H9 (cell line): Measurements from ENCODE around the gene DDX20. TPM values are rescaled to one million over a fixed set of nuclear protein-coding genes. Genes with fewer than 3 reads are reported as not detected.

ENCODE experiments used
- DNase-seq: peaks from one replicate; pipeline ENCODE4 v3.0.0-alpha.2; 2017
- H2AFZ ChIP-seq: one replicate; pipeline ENCODE4 v1.6.1; 2013; ENCODE audit warnings: mild to moderate bottlenecking, low read length, control low read depth, moderate library complexity
- H2AK5ac ChIP-seq: 2 replicates; pipeline ENCODE4 v1.6.1; 2013; ENCODE audit warnings: low read length, control low read depth, mixed read lengths; ENCODE audit not compliant: insufficient read length
- H2BK120ac ChIP-seq: one replicate; pipeline ENCODE4 v1.6.1; 2013; ENCODE audit warnings: low read depth, mild to moderate bottlenecking, low read length, control low read depth, inconsistent platforms; ENCODE audit not compliant: poor library complexity, severe bottlenecking
- H2BK12ac ChIP-seq: 2 replicates; pipeline ENCODE4 v1.6.1; 2013; ENCODE audit warnings: low read length, control low read depth, mixed read lengths, low read depth; ENCODE audit not compliant: insufficient read length
- H2BK15ac ChIP-seq: 2 replicates; pipeline ENCODE4 v1.6.1; 2013; ENCODE audit warnings: low read depth, low read length, control low read depth
- H2BK20ac ChIP-seq: one replicate; pipeline ENCODE4 v1.6.1; 2013; ENCODE audit warnings: low read depth, mild to moderate bottlenecking, low read length, control low read depth, inconsistent platforms; ENCODE audit not compliant: poor library complexity, severe bottlenecking
- H2BK5ac ChIP-seq: 2 replicates; pipeline ENCODE4 v1.6.1; 2013; ENCODE audit warnings: low read length, control low read depth, mixed read lengths; ENCODE audit not compliant: insufficient read length
- H3K14ac ChIP-seq: 2 replicates; pipeline ENCODE4 v1.6.1; 2013; ENCODE audit warnings: low read length, control low read depth; ENCODE audit not compliant: insufficient read depth
- H3K18ac ChIP-seq: 2 replicates; pipeline ENCODE4 v1.6.1; 2013; ENCODE audit warnings: low read depth, mild to moderate bottlenecking, mixed read lengths, low read length, control low read depth; ENCODE audit not compliant: insufficient read length
- H3K23ac ChIP-seq: 2 replicates; pipeline ENCODE4 v1.6.1; 2013; ENCODE audit warnings: low read length, control low read depth, mixed read lengths, low read depth; ENCODE audit not compliant: insufficient read length
- H3K23me2 ChIP-seq: 2 replicates; pipeline ENCODE4 v1.6.1; 2013; ENCODE audit warnings: low read depth, mild to moderate bottlenecking, mixed read lengths, low read length, control low read depth; ENCODE audit not compliant: insufficient read length, poor library complexity, severe bottlenecking
- H3K27ac ChIP-seq: 2 replicates; pipeline ENCODE4 v1.5.1; 2013; ENCODE audit warnings: low read length, control low read depth, mixed read lengths, low read depth; ENCODE audit not compliant: insufficient read length
- H3K27me3 ChIP-seq: 2 replicates; pipeline ENCODE4 v1.6.1; 2013; ENCODE audit warnings: low read length, control low read depth, inconsistent platforms; ENCODE audit not compliant: insufficient read depth
- H3K4ac ChIP-seq: 2 replicates; pipeline ENCODE4 v1.6.1; 2013; ENCODE audit warnings: low read depth, mild to moderate bottlenecking, control low read depth, inconsistent platforms, low read length, moderate library complexity
- H3K4me1 ChIP-seq: 2 replicates; pipeline ENCODE4 v1.6.1; 2013; ENCODE audit warnings: low read length, control low read depth, inconsistent platforms; ENCODE audit not compliant: insufficient read depth
- H3K4me2 ChIP-seq: 2 replicates; pipeline ENCODE4 v1.6.1; 2013; ENCODE audit warnings: low read length, control low read depth, mixed read lengths; ENCODE audit not compliant: insufficient read length, insufficient read depth
- H3K56ac ChIP-seq: 2 replicates; pipeline ENCODE4 v1.6.1; 2013; ENCODE audit warnings: low read depth, mild to moderate bottlenecking, mixed read lengths, low read length, control low read depth; ENCODE audit not compliant: insufficient read length
- H3K79me1 ChIP-seq: 2 replicates; pipeline ENCODE4 v1.6.1; 2013; ENCODE audit warnings: low read depth, mild to moderate bottlenecking, moderate library complexity, low read length, control low read depth, inconsistent platforms; ENCODE audit not compliant: insufficient read depth, poor library complexity, severe bottlenecking
- H3K79me2 ChIP-seq: 2 replicates; pipeline ENCODE4 v1.6.1; 2013; ENCODE audit warnings: low read length, control low read depth, inconsistent platforms; ENCODE audit not compliant: insufficient read depth
- H3K9ac ChIP-seq: 2 replicates; pipeline ENCODE4 v1.6.1; 2013; ENCODE audit warnings: low read length, control low read depth, mixed read lengths; ENCODE audit not compliant: insufficient read length; ENCODE audit errors: extremely low read depth
- H3K9me3 ChIP-seq: one replicate; pipeline ENCODE4 v1.6.1; 2013; ENCODE audit warnings: low read depth, low read length, inconsistent platforms; ENCODE audit not compliant: control insufficient read depth
- H3T11ph ChIP-seq: one replicate; pipeline ENCODE4 v1.6.1; 2013; ENCODE audit warnings: mild to moderate bottlenecking, low read length, control low read depth, inconsistent platforms
- H4K20me1 ChIP-seq: one replicate; pipeline ENCODE4 v1.6.1; 2013; ENCODE audit not compliant: control insufficient read depth, insufficient read length, insufficient read depth
- H4K5ac ChIP-seq: 2 replicates; pipeline ENCODE4 v1.6.1; 2013; ENCODE audit warnings: low read depth, mild to moderate bottlenecking, mixed read lengths, low read length, control low read depth; ENCODE audit not compliant: insufficient read length
- H4K8ac ChIP-seq: replicated peaks from 2 replicates; pipeline ENCODE4 v1.6.1; 2013; ENCODE audit warnings: low read length, control low read depth, mixed read lengths, low read depth; ENCODE audit not compliant: insufficient read length
- H4K91ac ChIP-seq: 2 replicates; pipeline ENCODE4 v1.6.1; 2013; ENCODE audit warnings: low read depth, mild to moderate bottlenecking, moderate library complexity, mixed read lengths, low read length, control low read depth; ENCODE audit not compliant: insufficient read length
- H3K27ac Mint-ChIP-seq, 3 experiments: 2 replicates in 2 of 3; 3 replicates in 1 of 3; pipeline ENCODE4 v1.8.0; 2020 to 2021; ENCODE audit warnings: mixed read lengths in 3 of 3, mild to moderate bottlenecking in 1 of 3, moderate library complexity in 1 of 3
- H3K27me3 Mint-ChIP-seq: 2 replicates; pipeline ENCODE4 v1.8.0; 2021; ENCODE audit warnings: low read depth, mild to moderate bottlenecking, moderate library complexity, mixed read lengths
- H3K36me3 Mint-ChIP-seq, 3 experiments: 2 replicates in 2 of 3; 3 replicates in 1 of 3; pipeline ENCODE4 v1.8.0; 2020 to 2021; ENCODE audit warnings: low read depth in 3 of 3, mixed read lengths in 3 of 3; ENCODE audit not compliant: insufficient read depth in 1 of 3
- H3K4me1 Mint-ChIP-seq, 2 experiments: 2 replicates each; pipeline ENCODE4 v1.8.0; 2020; ENCODE audit warnings: mixed read lengths in 2 of 2
- H3K4me3 Mint-ChIP-seq, 2 experiments: 2 replicates in 1 of 2; 3 replicates in 1 of 2; pipeline ENCODE4 v1.8.0; 2020 to 2021; ENCODE audit warnings: mild to moderate bottlenecking in 2 of 2, mixed read lengths in 2 of 2, moderate library complexity in 1 of 2
- H3K9me3 Mint-ChIP-seq, 2 experiments: 2 replicates in 1 of 2; 3 replicates in 1 of 2; pipeline ENCODE4 v1.8.0; 2020; ENCODE audit warnings: mild to moderate bottlenecking in 2 of 2, mixed read lengths in 2 of 2, moderate library complexity in 1 of 2
- WGBS: extraction: QIAGEN DNeasy Blood & Tissue Kit; methylation state at CpG from one replicate; pipeline ENCODE4 v1.1.7; 2013; ENCODE audit warnings: missing lambda C conversion rate, low lambda C conversion rate, mixed read lengths; ENCODE audit not compliant: insufficient read length; ENCODE audit errors: extremely low coverage; 5-methylcytosine and 5-hydroxymethylcytosine counted together
- total RNA-seq: library from RNA; stranded (reverse); gene quantifications from 2 replicates; pipeline ENCODE4 v1.2.1, GENCODE V29; 2021
- TF ChIP-seq, protein P1 (sequence below): fragments of 200-600 bp; sonication (generic); conservative IDR thresholded peaks from 3 replicates; pipeline ENCODE4 v1.8.0; 2021; ENCODE audit warnings: antibody characterized with exemption, mild to moderate bottlenecking

Gene DDX20
- total RNA-seq, 1 experiment from 2014 or later = 38.3 TPM

DNA sequence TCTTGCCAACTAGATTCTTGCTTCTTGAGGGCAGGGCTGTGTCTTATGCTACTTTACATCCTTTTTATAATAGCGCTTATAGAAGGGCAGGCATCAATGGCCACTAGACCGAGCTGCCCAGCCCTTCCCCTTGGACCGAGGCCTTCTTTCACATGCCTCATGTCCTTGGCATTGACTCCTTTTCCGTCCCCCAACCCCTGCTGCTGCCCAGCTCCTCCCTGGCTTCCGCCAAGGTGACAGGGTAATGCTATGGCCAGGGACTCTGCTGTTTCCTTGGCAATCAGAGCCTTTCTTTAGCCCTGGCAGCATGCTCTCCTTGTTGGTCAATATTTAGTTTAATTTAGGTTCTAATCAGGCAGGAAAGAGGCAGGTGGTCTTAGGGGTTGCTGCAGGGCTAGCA lies 48.2 kb downstream of the DDX20 start:
- Histone ChIP-seq H4K20me1 (no peaks in the 10 kb centered on the region), H3K18ac (no peak overlapping the region), H4K91ac (no peak overlapping the region), H4K8ac (no peak overlapping the region), H2BK15ac (no peak overlapping the region), H2BK5ac (no peak overlapping the region), H2AFZ (no peak overlapping the region), H3K23ac (no peak overlapping the region), H2BK120ac (no peak overlapping the region), H3K4me2 (no peak overlapping the region), H3K9me3 (no peaks in the 10 kb centered on the region), H3K14ac (no peak overlapping the region), H2BK12ac (no peak overlapping the region), H3K4me1 (no peaks in the 10 kb centered on the region), H2BK20ac (no peak overlapping the region), H3K79me1 (no peaks in the 10 kb centered on the region), H3K27me3 (no peaks in the 10 kb centered on the region), H3T11ph (no peak overlapping the region), H3K27ac (no peak overlapping the region), H4K5ac (no peak overlapping the region), H2AK5ac (no peak overlapping the region), H3K56ac (no peak overlapping the region), H3K79me2 (no peaks in the 10 kb centered on the region), H3K23me2 (no peaks in the 10 kb centered on the region), H3K4ac (no peak overlapping the region), H3K9ac (no peak overlapping the region)
- Mint-ChIP-seq H3K27ac (peak overlapping the region in 1 of 3 experiments; percentile 20; a peak in 2 of 7 replicates), H3K36me3 (0 out of 7 replicates have a peak, but pooled peaks cover 0 to 2% (median 0%) of the 10 kb centered on the region in 3 experiments), H3K9me3 (peaks cover 3% of the 10 kb centered on the region in 2 experiments; a peak in 3 of 5 replicates), H3K4me3 (no peak overlapping the region), H3K4me1 (peaks cover 0 to 5% of the 10 kb centered on the region in 2 experiments; a peak in 2 of 4 replicates), H3K27me3 (peaks cover 4% of the 10 kb centered on the region)
- DNase-seq = no peak
- TF ChIP-seq, protein P1, sequence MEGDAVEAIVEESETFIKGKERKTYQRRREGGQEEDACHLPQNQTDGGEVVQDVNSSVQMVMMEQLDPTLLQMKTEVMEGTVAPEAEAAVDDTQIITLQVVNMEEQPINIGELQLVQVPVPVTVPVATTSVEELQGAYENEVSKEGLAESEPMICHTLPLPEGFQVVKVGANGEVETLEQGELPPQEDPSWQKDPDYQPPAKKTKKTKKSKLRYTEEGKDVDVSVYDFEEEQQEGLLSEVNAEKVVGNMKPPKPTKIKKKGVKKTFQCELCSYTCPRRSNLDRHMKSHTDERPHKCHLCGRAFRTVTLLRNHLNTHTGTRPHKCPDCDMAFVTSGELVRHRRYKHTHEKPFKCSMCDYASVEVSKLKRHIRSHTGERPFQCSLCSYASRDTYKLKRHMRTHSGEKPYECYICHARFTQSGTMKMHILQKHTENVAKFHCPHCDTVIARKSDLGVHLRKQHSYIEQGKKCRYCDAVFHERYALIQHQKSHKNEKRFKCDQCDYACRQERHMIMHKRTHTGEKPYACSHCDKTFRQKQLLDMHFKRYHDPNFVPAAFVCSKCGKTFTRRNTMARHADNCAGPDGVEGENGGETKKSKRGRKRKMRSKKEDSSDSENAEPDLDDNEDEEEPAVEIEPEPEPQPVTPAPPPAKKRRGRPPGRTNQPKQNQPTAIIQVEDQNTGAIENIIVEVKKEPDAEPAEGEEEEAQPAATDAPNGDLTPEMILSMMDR = no peak
- WGBS = no CpG with 5 or more reads among the region's 5 CpGs
